ENCODE measurements around the gene BCAS4. TPM values are rescaled to one million over a fixed set of nuclear protein-coding genes. Genes with fewer than 3 reads are reported as not detected.

BCAS4 gene
- total RNA-seq, 4 donors from 2014 or later: 0.66 to 91.6 (median 1.9) TPM

GRCh38 chr20:50865114-50865513 lies 70.3 kb downstream of the BCAS4 start:
- no peak for DNase-seq
- Histone ChIP-seq H3K27me3 (no peaks in the 10 kb centered on the region), H3K4me3 (no peak overlapping the region), H3K4me1 (peaks cover 0 to 4% (median 0%) of the 10 kb centered on the region in 4 donors), H3K36me3 (no peaks in the 10 kb centered on the region), H3K27ac (no peak overlapping the region), H3K9me3 (no peaks in the 10 kb centered on the region)
- TF ChIP-seq CTCF (IDR thresholded peaks at IDR 0.05): no peak
- no peak for TF ChIP-seq POLR2A (IDR thresholded peaks at IDR 0.05)

- DNase-seq: no peak
- no peak overlapping the region for H3K27ac ChIP-seq
- TF ChIP-seq POLR2A (IDR thresholded peaks at IDR 0.05) (no peak), CTCF (IDR thresholded peaks at IDR 0.05) (no peak)
- H3K4me3 ChIP-seq: no peak overlapping the region
- no peaks in the 10 kb centered on the region for H3K36me3 ChIP-seq
- H3K4me1 ChIP-seq: peaks cover 0 to 4% (median 0%) of the 10 kb centered on the region in 4 donors
- no peaks in the 10 kb centered on the region for H3K27me3 ChIP-seq
- H3K9me3 ChIP-seq: no peaks in the 10 kb centered on the region
Measured at GRCh38 chr20:50865591-50865990, 70.7 kb downstream of the BCAS4 start.

GRCh38 chr20:50866036-50866685 lies 71.3 kb downstream of the BCAS4 start:
- no peak for DNase-seq
- Histone ChIP-seq H3K27ac (no peak overlapping the region), H3K4me3 (no peak overlapping the region), H3K27me3 (no peaks in the 10 kb centered on the region), H3K9me3 (no peaks in the 10 kb centered on the region), H3K4me1 (peaks cover 0 to 4% (median 0%) of the 10 kb centered on the region in 4 donors), H3K36me3 (no peaks in the 10 kb centered on the region)
- TF ChIP-seq CTCF (IDR thresholded peaks at IDR 0.05) (no peak), POLR2A (IDR thresholded peaks at IDR 0.05) (no peak)

GRCh38 chr20:50866831-50867230 lies 72.0 kb downstream of the BCAS4 start:
- H3K4me1 ChIP-seq: peaks cover 0 to 4% (median 0%) of the 10 kb centered on the region in 4 donors
- no peaks in the 10 kb centered on the region for H3K36me3 ChIP-seq
- H3K9me3 ChIP-seq: no peaks in the 10 kb centered on the region
- no peak overlapping the region for H3K4me3 ChIP-seq
- no peak for TF ChIP-seq CTCF (IDR thresholded peaks at IDR 0.05)
- TF ChIP-seq POLR2A (IDR thresholded peaks at IDR 0.05): no peak
- no peaks in the 10 kb centered on the region for H3K27me3 ChIP-seq
- no peak overlapping the region for H3K27ac ChIP-seq
- no peak for DNase-seq

- Histone ChIP-seq H3K9me3 (no peaks in the 10 kb centered on the region), H3K27ac (no peak overlapping the region), H3K4me3 (no peak overlapping the region), H3K36me3 (no peaks in the 10 kb centered on the region), H3K27me3 (no peaks in the 10 kb centered on the region), H3K4me1 (peaks cover 0 to 4% (median 0%) of the 10 kb centered on the region in 4 donors)
- TF ChIP-seq POLR2A (IDR thresholded peaks at IDR 0.05): no peak
- TF ChIP-seq CTCF (IDR thresholded peaks at IDR 0.05): no peak
- DNase-seq: no peak
Measured at GRCh38 chr20:50867805-50868204, 72.9 kb downstream of the BCAS4 start.
